GM12878 (cell line): ENCODE results near the gene GIPC3. TPM values are rescaled to one million over a fixed set of nuclear protein-coding genes. Genes with fewer than 3 reads are reported as not detected.

ENCODE experiments used
- ATAC-seq: fragments of 200-7000 bp; cut with Tn5 transposase; 3 replicates; pipeline ENCODE4 v1.9.1; 2020; ENCODE audit warnings: mild to moderate bottlenecking, moderate library complexity
- BruUV-seq: library from RNA; stranded (reverse); fragments of 400-500 nt; replicated peaks from 2 replicates; lab custom pipeline; 2021; lab: Mats Ljungman, UMichigan
- CTCF ChIA-PET: fragments of 300-600 bp; sonication (Branson Sonifier 250); formaldehyde crosslinking; extraction: SDS; loops from one replicate; lab custom pipeline; 2021; ENCODE audit warnings: inconsistent platforms; lab: Yijun Ruan, JAX
- POLR2A ChIA-PET: fragments of 350-600 bp; formaldehyde crosslinking; extraction: SDS; loops from one replicate; lab custom pipeline; 2021; ENCODE audit warnings: inconsistent platforms; lab: Charles Lee
- RAD21 ChIA-PET: fragments of 300-600 bp; sonication (Branson Sonifier 250); formaldehyde crosslinking; loops from one replicate; lab custom pipeline; 2023; ENCODE audit warnings: antibody characterized with exemption; ENCODE audit not compliant: unreplicated experiment; lab: Charles Lee
- SMC1A ChIA-PET: fragments of 300-600 bp; sonication (Branson Sonifier 250); formaldehyde crosslinking; loops from one replicate; lab custom pipeline; 2023; ENCODE audit not compliant: unreplicated experiment, uncharacterized antibody; lab: Charles Lee
- DNase-seq: peaks from one replicate; pipeline ENCODE4 v3.0.0-alpha.2; 2011; ENCODE audit warnings: low read depth, low spot score
- FAIRE-seq: peaks from 3 replicates; lab custom pipeline; 2011; peaks lifted over from hg19 to GRCh38; lab: Jason Lieb, UNC
- H2AFZ ChIP-seq: 2 replicates; pipeline ENCODE4 v1.6.0; 2011; ENCODE audit warnings: low read depth, low read length, control low read depth; ENCODE audit not compliant: control insufficient read depth
- H3K27ac ChIP-seq: 2 replicates; pipeline ENCODE4 v1.5.1; 2011; ENCODE audit warnings: control low read depth; ENCODE audit not compliant: control insufficient read depth, insufficient read depth
- H3K27me3 ChIP-seq, 2 experiments: replicated peaks in 1 of 2; 2 replicates each; pipeline versions ENCODE4 v1.6.0 to v1.6.1; 2011; ENCODE audit warnings: low read length in 1 of 2; ENCODE audit not compliant: control insufficient read depth in 2 of 2, insufficient read depth in 2 of 2
- H3K36me3 ChIP-seq, 2 experiments: 2 replicates each; pipeline ENCODE4 v1.5.1; 2011; ENCODE audit warnings: low read length in 1 of 2; ENCODE audit not compliant: control insufficient read depth in 2 of 2, insufficient read depth in 2 of 2
- H3K4me1 ChIP-seq: 2 replicates; pipeline ENCODE4 v1.6.1; 2011; ENCODE audit warnings: mild to moderate bottlenecking, low read length, moderate library complexity, mixed read lengths; ENCODE audit not compliant: control insufficient read depth, insufficient read depth
- H3K4me2 ChIP-seq: 2 replicates; pipeline ENCODE4 v1.6.0; 2011; ENCODE audit warnings: control low read depth; ENCODE audit not compliant: control insufficient read depth, insufficient read depth
- H3K4me3 ChIP-seq: fragments of 200-600 bp; sonication (generic); 2 replicates; pipeline ENCODE4 v1.5.1; 2016
- H3K79me2 ChIP-seq: 2 replicates; pipeline ENCODE4 v1.6.0; 2011; ENCODE audit warnings: low read length; ENCODE audit not compliant: control insufficient read depth, insufficient read depth
- H3K9ac ChIP-seq: 2 replicates; pipeline ENCODE4 v1.8.0; 2011; ENCODE audit warnings: low read length, control low read depth, mixed read lengths; ENCODE audit not compliant: control insufficient read depth, insufficient read depth
- H3K9me3 ChIP-seq: replicated peaks from 3 replicates; pipeline ENCODE4 v1.5.1; 2011; ENCODE audit warnings: mild to moderate bottlenecking, low read length; ENCODE audit not compliant: control insufficient read depth, insufficient read depth
- H4K20me1 ChIP-seq: 2 replicates; pipeline ENCODE4 v1.6.0; 2011; ENCODE audit not compliant: control insufficient read depth, insufficient read depth
- IKZF1 ChIP-seq: fragments of 450-650 bp; conservative IDR thresholded peaks from 2 replicates; pipeline ENCODE4 v1.6.1; 2017; ENCODE audit warnings: antibody characterized with exemption, mild to moderate bottlenecking
- PAX5 ChIP-seq: IDR thresholded peaks from 2 replicates; pipeline ENCODE4 v1.6.1; 2011; ENCODE audit warnings: low read depth, low read length, borderline replicate concordance
- POLR2A ChIP-seq: IDR thresholded peaks from 2 replicates; pipeline ENCODE4 v1.6.1; 2011; ENCODE audit warnings: low read depth, mild to moderate bottlenecking, low read length
- TCF12 ChIP-seq: IDR thresholded peaks from 2 replicates; pipeline ENCODE4 v1.6.1; 2011; ENCODE audit warnings: low read depth, mild to moderate bottlenecking, low read length
- WGBS: methylation state at CpG from one replicate; pipeline ENCODE4 v1.1.6; 2016; ENCODE audit warnings: low lambda C conversion rate; ENCODE audit not compliant: insufficient replicate concordance, insufficient coverage; ENCODE audit errors: missing lambda C conversion rate; 5-methylcytosine and 5-hydroxymethylcytosine counted together
- in situ Hi-C: fragments of 300-500 bp; cut with MboI; formaldehyde crosslinking; loops from 9 replicates; pipeline ENCODE4 v1.14.3; 2018; ENCODE audit warnings: mixed read lengths
- intact Hi-C: fragments of 100-400 bp; cut with micrococcal nuclease; formaldehyde crosslinking; loops from one replicate; pipeline ENCODE4 v1.14.2; 2022; ENCODE audit not compliant: unreplicated experiment
- polyA plus RNA-seq, 11 experiments: library from polyadenylated mRNA; depleted of rRNA in 4 of 11; unstranded in 6 of 11; stranded (reverse) in 5 of 11; fragments of >200 nt; fragmentation: Nextera tagmentation in 4 of 11; fragmentation: Illumina TruSeq in 1 of 11; extraction: Ambion mirVana in 4 of 11; extraction: Trizol in 1 of 11; gene quantifications; 1 replicate in 1 of 11; 2 replicates in 10 of 11; pipeline versions ENCODE4 v1.2.1 to v1.2.3, GENCODE V29; 2011 to 2016; ENCODE audit warnings: inconsistent platforms in 2 of 11, missing spikeins in 2 of 11, low read depth in 1 of 11
- total RNA-seq, 4 experiments: library from RNA; depleted of rRNA in 3 of 4; stranded (reverse); fragments of >200 nt in 3 of 4; fragmentation: Illumina TruSeq in 1 of 4; extraction: Trizol in 1 of 4; gene quantifications; 2 replicates each; pipeline versions ENCODE4 v1.2.1 to v1.2.3, GENCODE V29; 2013 to 2021
- TF ChIP-seq, protein P1 (sequence below), 3 experiments: IDR thresholded peaks in 2 of 3; conservative IDR thresholded peaks in 1 of 3; 2 replicates each; pipeline ENCODE4 v1.5.1; 2011; ENCODE audit warnings: low read depth in 3 of 3, low read length in 3 of 3, mild to moderate bottlenecking in 3 of 3, control low read depth in 2 of 3, moderate library complexity in 2 of 3, inconsistent platforms in 1 of 3, mixed read lengths in 1 of 3; ENCODE audit not compliant: control insufficient read depth in 2 of 3, insufficient read depth in 1 of 3; ENCODE audit errors: extremely low read depth in 1 of 3

Gene GIPC3
- total and polyA plus RNA-seq, 10 of the 15 experiments (the other 5 are each of a cell fraction or from before 2014, with no cell fraction given), result not detected

DNA sequence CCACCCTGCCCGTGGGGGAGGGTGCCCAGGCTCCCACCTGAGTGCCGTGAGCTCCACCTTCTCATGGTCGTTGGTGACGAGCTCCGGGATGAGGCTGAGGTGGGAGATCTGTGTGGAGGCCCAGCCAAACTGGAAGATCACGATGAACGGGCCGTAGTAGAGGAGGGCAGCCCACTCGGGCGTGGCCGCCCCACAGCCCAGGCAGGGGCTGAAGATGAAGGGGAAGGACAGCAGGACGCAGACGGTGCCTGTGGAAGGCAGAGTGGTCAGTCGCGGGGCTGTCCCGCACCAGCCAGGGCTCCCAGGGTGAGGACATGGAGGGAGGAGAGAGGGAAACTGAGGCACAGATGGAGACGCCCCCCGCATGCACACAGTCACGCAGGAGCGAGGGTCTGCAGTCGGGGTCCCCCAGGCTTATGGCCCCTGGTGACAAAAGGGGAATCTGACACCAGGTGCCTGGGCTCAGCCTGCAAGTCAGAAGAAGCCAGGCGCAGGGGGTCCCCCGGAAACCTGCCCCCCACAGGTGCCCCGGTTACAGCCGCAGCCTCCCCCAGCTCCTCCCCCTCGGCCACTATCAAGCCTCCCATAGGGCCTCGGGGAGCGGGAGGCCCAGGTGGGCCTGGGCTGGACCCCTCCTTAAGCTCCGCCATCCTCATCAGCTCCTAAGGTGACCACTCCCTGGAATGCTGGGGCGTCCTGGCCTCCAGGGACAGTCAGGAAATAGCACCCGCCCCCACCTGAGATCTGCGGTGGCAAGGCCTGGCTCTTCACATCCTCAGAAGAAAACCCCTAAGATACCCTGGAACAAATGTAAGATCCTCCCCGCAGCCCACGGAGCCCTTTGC is 34.1 kb upstream of the GIPC3 start:
- no TSS peak for BruUV-seq
- ChIA-PET SMC1A (no interaction called here), CTCF (no interaction called here), RAD21 (no interaction called here), POLR2A (no interaction called here)
- H3K27ac ChIP-seq, result no peak overlapping the region
- H3K4me2 ChIP-seq, result no peak overlapping the region
- WGBS, result 93% methylated on average over 34 of the region's 34 CpGs
- H3K27me3 ChIP-seq, result no peaks in the 10 kb centered on the region
- H3K4me3 ChIP-seq, result no peak overlapping the region
- no peaks in the 10 kb centered on the region for H4K20me1 ChIP-seq
- peaks cover 25% of the 10 kb centered on the region for H3K4me1 ChIP-seq
- no peak for ATAC-seq
- no peak for FAIRE-seq
- no peak overlapping the region for H2AFZ ChIP-seq
- no peak overlapping the region for H3K9ac ChIP-seq
- no peak for DNase-seq
- intact Hi-C loops, result no loop called here
- in situ Hi-C loops, result no loop called here
- TF ChIP-seq PAX5, result no peak
- no peak for TF ChIP-seq POLR2A
- 0 out of 2 replicates have a peak, but pooled peaks have one; percentile 18 for TF ChIP-seq IKZF1
- TF ChIP-seq, protein P1, sequence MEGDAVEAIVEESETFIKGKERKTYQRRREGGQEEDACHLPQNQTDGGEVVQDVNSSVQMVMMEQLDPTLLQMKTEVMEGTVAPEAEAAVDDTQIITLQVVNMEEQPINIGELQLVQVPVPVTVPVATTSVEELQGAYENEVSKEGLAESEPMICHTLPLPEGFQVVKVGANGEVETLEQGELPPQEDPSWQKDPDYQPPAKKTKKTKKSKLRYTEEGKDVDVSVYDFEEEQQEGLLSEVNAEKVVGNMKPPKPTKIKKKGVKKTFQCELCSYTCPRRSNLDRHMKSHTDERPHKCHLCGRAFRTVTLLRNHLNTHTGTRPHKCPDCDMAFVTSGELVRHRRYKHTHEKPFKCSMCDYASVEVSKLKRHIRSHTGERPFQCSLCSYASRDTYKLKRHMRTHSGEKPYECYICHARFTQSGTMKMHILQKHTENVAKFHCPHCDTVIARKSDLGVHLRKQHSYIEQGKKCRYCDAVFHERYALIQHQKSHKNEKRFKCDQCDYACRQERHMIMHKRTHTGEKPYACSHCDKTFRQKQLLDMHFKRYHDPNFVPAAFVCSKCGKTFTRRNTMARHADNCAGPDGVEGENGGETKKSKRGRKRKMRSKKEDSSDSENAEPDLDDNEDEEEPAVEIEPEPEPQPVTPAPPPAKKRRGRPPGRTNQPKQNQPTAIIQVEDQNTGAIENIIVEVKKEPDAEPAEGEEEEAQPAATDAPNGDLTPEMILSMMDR (IDR thresholded peaks at IDR 0.05 in 2 of 3, conservative IDR thresholded peaks at IDR 0.05 in 1 of 3; ENCODE audit: control insufficient read depth in 2 of 3, extremely low read depth in 1 of 3, insufficient read depth in 1 of 3, low read depth in 3 of 3, low read length in 3 of 3), result no peak
- TF ChIP-seq TCF12, result no peak
- peaks cover 27% of the 10 kb centered on the region for H3K79me2 ChIP-seq
- no peaks in the 10 kb centered on the region for H3K9me3 ChIP-seq
- H3K36me3 ChIP-seq, result peaks cover 0 to 2% of the 10 kb centered on the region in 2 experiments; a peak in 3 of 4 replicates
